Suprapubic skin (tissue), 4 donors: Measurements from ENCODE around the gene KDM6A. TPM values are rescaled to one million over a fixed set of nuclear protein-coding genes. Genes with fewer than 3 reads are reported as not detected.
"Not testable (repeated sequence)": the region's sequence is repeated elsewhere in the genome, so short reads cannot be mapped to it uniquely, and the experiment has no call there.

ENCODE experiments used
- DNase-seq, 2 donors: peaks; one replicate each; pipeline ENCODE4 v3.0.0-alpha.2; 2019; ENCODE audit warnings: low spot score in 2 of 2
- H3K27ac ChIP-seq: fragments of 200-600 bp; sonication (generic); one replicate; pipeline ENCODE4 v1.5.1; 2019
- H3K27me3 ChIP-seq: fragments of 200-600 bp; sonication (generic); one replicate; pipeline ENCODE4 v1.5.1; 2019
- H3K36me3 ChIP-seq: fragments of 200-600 bp; sonication (generic); one replicate; pipeline ENCODE4 v1.5.1; 2019
- H3K4me1 ChIP-seq: fragments of 200-600 bp; sonication (generic); one replicate; pipeline ENCODE4 v1.5.1; 2019
- H3K4me3 ChIP-seq: fragments of 200-600 bp; sonication (generic); one replicate; pipeline ENCODE4 v1.5.1; 2019; ENCODE audit warnings: mild to moderate bottlenecking
- H3K9me3 ChIP-seq: fragments of 200-600 bp; sonication (generic); one replicate; pipeline ENCODE4 v1.5.1; 2019
- EP300 ChIP-seq: sonication (generic); formaldehyde crosslinking; IDR thresholded peaks from one replicate; pipeline ENCODE4 v1.6.1; 2017; ENCODE audit warnings: antibody characterized with exemption
- POLR2A ChIP-seq, 2 donors: fragments of 450-650 bp; IDR thresholded peaks; one replicate each; pipeline ENCODE4 v1.6.1; 2017; ENCODE audit warnings: antibody characterized with exemption in 2 of 2, mild to moderate bottlenecking in 2 of 2, moderate library complexity in 2 of 2
- POLR2AphosphoS5 ChIP-seq, 3 donors: sonication (generic); formaldehyde crosslinking; IDR thresholded peaks; one replicate each; pipeline ENCODE4 v1.6.1; 2017; ENCODE audit warnings: antibody characterized with exemption in 3 of 3
- WGBS: methylation state at CpG from one replicate; pipeline ENCODE4 v1.1.5; 2018; 5-methylcytosine and 5-hydroxymethylcytosine counted together
- total RNA-seq, 4 donors: library from RNA; depleted of rRNA; stranded (reverse); fragments of >200 nt; gene quantifications; one replicate each; pipeline ENCODE4 v1.1.0, GENCODE V29; 2016
- TF ChIP-seq, protein P1 (sequence below), 2 donors: fragments of 200-600 bp in 1 of 2; fragments of 450-650 bp in 1 of 2; sonication (generic) in 1 of 2; IDR thresholded peaks; one replicate each; pipeline ENCODE4 v1.5.1; 2016 to 2019; ENCODE audit warnings: antibody characterized with exemption in 2 of 2, mild to moderate bottlenecking in 1 of 2, moderate library complexity in 1 of 2

KDM6A gene
- total RNA-seq, 4 donors from 2014 or later: 45.5 to 140 (median 60.9) TPM

- Histone ChIP-seq H3K4me1 (no peaks in the 10 kb centered on the region), H3K36me3 (no peaks in the 10 kb centered on the region), H3K9me3 (no peaks in the 10 kb centered on the region), H3K4me3 (no peak within 1 kb of the TSS), H3K27ac (no peak within 1 kb of the TSS), H3K27me3 (no peaks in the 10 kb centered on the region)
- no peak for TF ChIP-seq POLR2A (IDR thresholded peaks at IDR 0.05)
- no peak for TF ChIP-seq POLR2AphosphoS5 (IDR thresholded peaks at IDR 0.05)
- no peak for TF ChIP-seq EP300
- TF ChIP-seq, protein P1, sequence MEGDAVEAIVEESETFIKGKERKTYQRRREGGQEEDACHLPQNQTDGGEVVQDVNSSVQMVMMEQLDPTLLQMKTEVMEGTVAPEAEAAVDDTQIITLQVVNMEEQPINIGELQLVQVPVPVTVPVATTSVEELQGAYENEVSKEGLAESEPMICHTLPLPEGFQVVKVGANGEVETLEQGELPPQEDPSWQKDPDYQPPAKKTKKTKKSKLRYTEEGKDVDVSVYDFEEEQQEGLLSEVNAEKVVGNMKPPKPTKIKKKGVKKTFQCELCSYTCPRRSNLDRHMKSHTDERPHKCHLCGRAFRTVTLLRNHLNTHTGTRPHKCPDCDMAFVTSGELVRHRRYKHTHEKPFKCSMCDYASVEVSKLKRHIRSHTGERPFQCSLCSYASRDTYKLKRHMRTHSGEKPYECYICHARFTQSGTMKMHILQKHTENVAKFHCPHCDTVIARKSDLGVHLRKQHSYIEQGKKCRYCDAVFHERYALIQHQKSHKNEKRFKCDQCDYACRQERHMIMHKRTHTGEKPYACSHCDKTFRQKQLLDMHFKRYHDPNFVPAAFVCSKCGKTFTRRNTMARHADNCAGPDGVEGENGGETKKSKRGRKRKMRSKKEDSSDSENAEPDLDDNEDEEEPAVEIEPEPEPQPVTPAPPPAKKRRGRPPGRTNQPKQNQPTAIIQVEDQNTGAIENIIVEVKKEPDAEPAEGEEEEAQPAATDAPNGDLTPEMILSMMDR (IDR thresholded peaks at IDR 0.05): no peak
- WGBS: 93% methylated on average over 16 of the region's 16 CpGs
- no peak for DNase-seq
Measured at GRCh38 chrX:44843753-44844152, 29.2 kb upstream of the KDM6A start, which contains the start of gene DUSP21. Gene DUSP21 (plus strand): TSS chrX:44844021. CDS start chrX:44844133, 112 bp downstream.

GRCh38 chrX:44844204-44844603, 28.8 kb upstream of the KDM6A start:
- Histone ChIP-seq H3K9me3 (no peaks in the 10 kb centered on the region), H3K36me3 (no peaks in the 10 kb centered on the region), H3K27me3 (no peaks in the 10 kb centered on the region), H3K4me1 (no peaks in the 10 kb centered on the region), H3K27ac (no peak overlapping the region), H3K4me3 (no peak overlapping the region)
- TF ChIP-seq POLR2AphosphoS5 (IDR thresholded peaks at IDR 0.05) (no peak), POLR2A (IDR thresholded peaks at IDR 0.05) (no peak), EP300 (no peak)
- TF ChIP-seq, protein P1 (IDR thresholded peaks at IDR 0.05): no peak
- 96% methylated on average over 26 of the region's 26 CpGs for WGBS
- DNase-seq: no peak

GRCh38 chrX:44850891-44851290, 22.1 kb upstream of the KDM6A start:
- H3K27ac ChIP-seq, H3K27me3 ChIP-seq, H3K36me3 ChIP-seq, DNase-seq, H3K4me3 ChIP-seq, H3K9me3 ChIP-seq, H3K4me1 ChIP-seq: not testable (repeated sequence)
- WGBS: 81% methylated on average over 6 of the region's 6 CpGs

DNA sequence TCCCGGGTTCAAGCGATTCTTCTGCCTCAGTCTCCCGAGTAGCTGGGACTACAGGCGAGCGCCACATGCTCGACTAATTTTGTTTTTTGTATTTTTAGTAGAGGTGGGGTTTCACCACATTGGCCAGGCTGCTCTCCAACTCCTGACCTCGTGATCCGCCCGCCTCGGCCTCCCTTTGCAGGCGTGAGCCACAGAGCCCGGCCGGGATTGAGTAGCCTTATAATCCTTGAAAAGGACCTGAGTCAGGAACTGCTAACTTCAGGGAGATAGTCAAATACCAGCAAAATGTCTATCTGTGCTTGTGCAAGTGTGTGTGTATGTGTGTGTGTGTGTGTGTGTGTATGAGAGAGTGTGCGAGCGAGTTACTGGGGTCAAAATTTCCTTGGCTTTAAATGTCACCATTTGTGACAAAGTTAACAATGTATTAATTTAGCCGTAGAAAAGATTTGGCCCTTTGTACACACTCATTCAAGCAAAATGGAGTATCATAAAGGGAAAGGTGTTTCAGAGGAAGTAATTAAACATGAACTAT, 1.8 kb upstream of the KDM6A start:
- H3K4me3 ChIP-seq: peak overlapping the region; percentile 79
- no peaks in the 10 kb centered on the region for H3K36me3 ChIP-seq
- no peak for DNase-seq
- no peaks in the 10 kb centered on the region for H3K9me3 ChIP-seq
- 78% methylated on average over 16 of the region's 16 CpGs for WGBS
- no peak overlapping the region for H3K27ac ChIP-seq
- H3K27me3 ChIP-seq: no peaks in the 10 kb centered on the region
- TF ChIP-seq POLR2AphosphoS5 (IDR thresholded peaks at IDR 0.05): no peak
- TF ChIP-seq POLR2A (IDR thresholded peaks at IDR 0.05): no peak
- no peak for TF ChIP-seq EP300
- TF ChIP-seq, protein P1 (IDR thresholded peaks at IDR 0.05): no peak
- H3K4me1 ChIP-seq: no peaks in the 10 kb centered on the region

- TF ChIP-seq EP300: no peak
- TF ChIP-seq, protein P1 (IDR thresholded peaks at IDR 0.05): no peak
- TF ChIP-seq POLR2A (IDR thresholded peaks at IDR 0.05): no peak
- no peak for TF ChIP-seq POLR2AphosphoS5 (IDR thresholded peaks at IDR 0.05)
- no peaks in the 10 kb centered on the region for H3K36me3 ChIP-seq
- peak overlapping the region; percentile 79 for H3K4me3 ChIP-seq
- peak; percentile 75 to 76 for DNase-seq
- H3K27ac ChIP-seq: peak overlapping the region; percentile 96
- no peaks in the 10 kb centered on the region for H3K9me3 ChIP-seq
- H3K4me1 ChIP-seq: no peaks in the 10 kb centered on the region
- H3K27me3 ChIP-seq: no peaks in the 10 kb centered on the region
- 5% methylated on average over 6 of the region's 60 CpGs for WGBS
Measured at GRCh38 chrX:44871931-44872820, 812 bp upstream of the KDM6A start.
